Esophagus muscularis mucosa (tissue), 4 donors: ENCODE measurements around the gene PNCK. TPM values are rescaled to one million over a fixed set of nuclear protein-coding genes. Genes with fewer than 3 reads are reported as not detected.

ENCODE experiments used
- DNase-seq: peaks from one replicate; pipeline ENCODE4 v3.0.0-alpha.2; 2017; ENCODE audit errors: extremely low spot score
- H3K27ac ChIP-seq, 4 donors: fragments of 200-600 bp; sonication (generic); replicated peaks in 1 of 4; 1 replicate in 3 of 4; 2 replicates in 1 of 4; pipeline ENCODE4 v1.5.1; 2016 to 2019; ENCODE audit warnings: mild to moderate bottlenecking in 1 of 4
- H3K27me3 ChIP-seq, 4 donors: fragments of 200-600 bp; sonication (generic); one replicate each; pipeline versions ENCODE4 v1.5.1 to v1.6.0; 2016 to 2019
- H3K36me3 ChIP-seq, 4 donors: fragments of 200-600 bp; sonication (generic); one replicate each; pipeline ENCODE4 v1.5.1; 2016 to 2019
- H3K4me1 ChIP-seq, 4 donors: fragments of 200-600 bp; sonication (generic); one replicate each; pipeline ENCODE4 v1.5.1; 2016 to 2019
- H3K4me3 ChIP-seq, 4 donors: fragments of 200-600 bp; sonication (generic); 1 replicate in 2 of 4; 2 replicates in 2 of 4; pipeline ENCODE4 v1.5.1; 2016 to 2019; ENCODE audit warnings: mild to moderate bottlenecking in 4 of 4, moderate library complexity in 1 of 4
- H3K9me3 ChIP-seq, 4 donors: fragments of 200-600 bp; sonication (generic); 1 replicate in 3 of 4; 2 replicates in 1 of 4; pipeline ENCODE4 v1.5.1; 2016 to 2019
- EP300 ChIP-seq: sonication (generic); formaldehyde crosslinking; IDR thresholded peaks from one replicate; pipeline ENCODE4 v1.6.1; 2017; ENCODE audit warnings: antibody characterized with exemption
- POLR2A ChIP-seq: fragments of 450-650 bp; IDR thresholded peaks from one replicate; pipeline ENCODE4 v1.6.1; 2017; ENCODE audit warnings: antibody characterized with exemption, moderate library complexity, mild to moderate bottlenecking, low read depth
- POLR2AphosphoS5 ChIP-seq, 2 donors: sonication (generic); formaldehyde crosslinking; IDR thresholded peaks; one replicate each; pipeline ENCODE4 v1.6.1; 2017; ENCODE audit warnings: antibody characterized with exemption in 2 of 2
- WGBS: methylation state at CpG from one replicate; pipeline ENCODE4 v1.1.5; 2018; 5-methylcytosine and 5-hydroxymethylcytosine counted together
- intact Hi-C: fragments of 100-400 bp; cut with DNase I; formaldehyde crosslinking; loops from one replicate; pipeline ENCODE4 v1.15.1; 2023
- total RNA-seq, 4 donors: library from RNA; depleted of rRNA; stranded (reverse); fragments of >200 nt; gene quantifications; one replicate each; pipeline versions ENCODE4 v1.1.0 to v1.2.1, GENCODE V29; 2016
- TF ChIP-seq, protein P1 (sequence below), 3 experiments: fragments of 200-600 bp in 2 of 3; fragments of 450-650 bp in 1 of 3; sonication (generic) in 2 of 3; IDR thresholded peaks; one replicate each; pipeline ENCODE4 v1.5.1; 2017 to 2019; ENCODE audit warnings: antibody characterized with exemption in 3 of 3, mild to moderate bottlenecking in 2 of 3, moderate library complexity in 1 of 3

Gene PNCK
- total RNA-seq, 4 donors from 2014 or later = 20.5 to 67.8 (median 26.0) TPM

DNA sequence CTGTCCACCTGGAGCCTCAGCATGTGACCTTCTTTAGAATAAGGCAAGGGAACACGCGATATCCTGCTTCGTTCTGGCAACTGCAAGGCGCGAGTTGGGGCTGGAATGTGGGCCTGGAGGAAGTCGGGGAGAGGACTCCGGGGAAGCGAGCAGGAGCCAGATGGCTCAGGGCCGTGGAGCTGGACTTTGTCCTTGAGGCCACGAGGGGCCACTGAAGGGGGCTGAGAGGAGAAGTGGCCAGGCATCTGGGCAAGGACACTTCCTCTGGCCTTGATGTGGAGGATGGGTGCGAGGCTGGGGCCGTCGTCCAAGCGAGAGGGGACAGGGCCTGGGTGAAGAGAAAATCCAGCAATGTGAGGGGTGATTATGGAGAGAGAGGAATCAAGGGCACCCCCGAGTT is 38.8 kb downstream of the PNCK start:
- H3K27ac ChIP-seq = no peak overlapping the region
- no peak overlapping the region for H3K4me3 ChIP-seq
- H3K9me3 ChIP-seq = peaks cover 0 to 18% (median 0%) of the 10 kb centered on the region in 4 donors
- no peaks in the 10 kb centered on the region for H3K27me3 ChIP-seq
- intact Hi-C loops = no loop called here
- TF ChIP-seq POLR2AphosphoS5 (IDR thresholded peaks at IDR 0.05) = no peak
- TF ChIP-seq POLR2A = no peak
- TF ChIP-seq, protein P1, sequence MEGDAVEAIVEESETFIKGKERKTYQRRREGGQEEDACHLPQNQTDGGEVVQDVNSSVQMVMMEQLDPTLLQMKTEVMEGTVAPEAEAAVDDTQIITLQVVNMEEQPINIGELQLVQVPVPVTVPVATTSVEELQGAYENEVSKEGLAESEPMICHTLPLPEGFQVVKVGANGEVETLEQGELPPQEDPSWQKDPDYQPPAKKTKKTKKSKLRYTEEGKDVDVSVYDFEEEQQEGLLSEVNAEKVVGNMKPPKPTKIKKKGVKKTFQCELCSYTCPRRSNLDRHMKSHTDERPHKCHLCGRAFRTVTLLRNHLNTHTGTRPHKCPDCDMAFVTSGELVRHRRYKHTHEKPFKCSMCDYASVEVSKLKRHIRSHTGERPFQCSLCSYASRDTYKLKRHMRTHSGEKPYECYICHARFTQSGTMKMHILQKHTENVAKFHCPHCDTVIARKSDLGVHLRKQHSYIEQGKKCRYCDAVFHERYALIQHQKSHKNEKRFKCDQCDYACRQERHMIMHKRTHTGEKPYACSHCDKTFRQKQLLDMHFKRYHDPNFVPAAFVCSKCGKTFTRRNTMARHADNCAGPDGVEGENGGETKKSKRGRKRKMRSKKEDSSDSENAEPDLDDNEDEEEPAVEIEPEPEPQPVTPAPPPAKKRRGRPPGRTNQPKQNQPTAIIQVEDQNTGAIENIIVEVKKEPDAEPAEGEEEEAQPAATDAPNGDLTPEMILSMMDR (IDR thresholded peaks at IDR 0.05) = no peak
- TF ChIP-seq EP300 = no peak
- H3K36me3 ChIP-seq = no peaks in the 10 kb centered on the region
- H3K4me1 ChIP-seq = no peaks in the 10 kb centered on the region
- no peak for DNase-seq
- 77% methylated on average over 15 of the region's 15 CpGs for WGBS

DNA sequence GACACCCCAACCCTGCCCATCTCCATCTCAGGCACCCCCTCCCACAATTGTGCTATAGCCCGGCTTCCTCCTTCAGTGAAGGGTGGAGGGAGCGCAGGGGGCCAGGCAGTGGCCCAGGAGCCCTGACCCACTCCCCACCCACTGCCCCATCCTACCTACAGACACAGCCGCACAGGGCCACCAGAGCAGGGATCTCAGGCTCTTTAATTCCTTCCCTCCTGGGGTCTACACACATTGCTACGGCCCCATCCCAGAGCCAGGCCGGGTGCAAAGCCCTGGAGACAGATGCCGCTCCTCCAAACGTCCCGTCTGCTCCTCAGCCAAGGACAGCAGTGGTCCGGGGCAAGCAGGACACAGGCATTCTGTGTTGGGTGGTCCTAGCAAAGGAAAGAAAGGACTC is 39.4 kb downstream of the PNCK start:
- Histone ChIP-seq H3K9me3 (peaks cover 0 to 18% (median 0%) of the 10 kb centered on the region in 4 donors), H3K27ac (no peak overlapping the region), H3K27me3 (no peaks in the 10 kb centered on the region), H3K4me1 (no peaks in the 10 kb centered on the region), H3K4me3 (no peak overlapping the region), H3K36me3 (no peaks in the 10 kb centered on the region)
- no peak for TF ChIP-seq EP300
- no peak for TF ChIP-seq POLR2A
- TF ChIP-seq, protein P1 (IDR thresholded peaks at IDR 0.05) = no peak
- TF ChIP-seq POLR2AphosphoS5 (IDR thresholded peaks at IDR 0.05) = no peak
- no peak for DNase-seq
- 81% methylated on average over 7 of the region's 9 CpGs for WGBS
- intact Hi-C loops = no loop called here

DNA sequence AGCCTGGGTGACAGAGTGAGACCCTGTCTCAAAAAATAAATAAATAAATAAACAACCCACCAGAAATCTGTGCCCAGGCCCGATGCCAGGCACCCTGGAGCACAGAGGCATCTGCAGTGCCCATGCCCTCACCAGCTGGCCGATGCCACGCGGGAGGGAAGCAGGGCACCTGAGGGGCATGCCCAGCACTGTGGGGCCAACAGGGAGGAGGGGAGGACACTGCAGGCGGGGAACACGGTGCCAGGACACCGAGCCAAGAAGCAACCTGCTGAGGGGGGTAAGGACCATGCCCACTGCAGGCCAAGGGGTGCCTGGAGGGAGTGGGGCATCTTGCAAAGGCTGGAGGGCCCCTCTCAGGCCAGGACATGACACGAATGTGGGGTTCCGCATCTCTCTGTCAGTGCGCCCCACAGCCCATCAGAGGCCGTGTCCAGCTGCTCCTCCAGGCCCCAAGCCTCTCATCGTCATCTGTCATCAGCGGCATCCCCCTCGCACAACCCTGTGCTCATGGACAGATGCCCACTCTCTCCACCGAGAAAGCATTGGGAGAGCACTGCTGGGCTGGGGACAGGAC is 39.9 kb downstream of the PNCK start:
- intact Hi-C loops = no loop called here
- Histone ChIP-seq H3K4me1 (no peaks in the 10 kb centered on the region), H3K36me3 (no peaks in the 10 kb centered on the region), H3K27me3 (no peaks in the 10 kb centered on the region), H3K9me3 (peaks cover 0 to 18% (median 0%) of the 10 kb centered on the region in 4 donors), H3K4me3 (no peak overlapping the region), H3K27ac (no peak overlapping the region)
- WGBS = 94% methylated on average over 9 of the region's 15 CpGs
- no peak for DNase-seq
- TF ChIP-seq EP300 = no peak

DNA sequence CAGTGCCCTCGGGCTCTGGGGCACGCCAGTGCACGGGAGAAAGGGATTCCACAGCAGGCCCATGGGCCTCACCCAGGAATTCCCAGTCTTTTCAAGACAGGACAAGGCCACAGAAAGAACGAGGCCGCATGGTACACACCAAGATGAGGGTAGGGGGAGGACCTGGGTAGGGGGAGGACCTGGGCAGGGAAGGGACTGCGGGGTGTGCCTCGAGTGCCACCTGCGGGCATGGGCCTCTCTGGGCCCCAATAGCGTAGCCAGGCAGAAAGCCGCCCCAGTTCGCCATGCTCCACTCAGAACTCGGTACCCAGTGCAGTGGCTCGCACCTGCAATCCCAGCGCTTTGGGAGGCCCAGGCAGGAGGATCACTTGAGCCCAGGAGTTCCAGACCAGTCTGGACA is 40.6 kb downstream of the PNCK start:
- Histone ChIP-seq H3K27ac (no peak overlapping the region), H3K36me3 (no peaks in the 10 kb centered on the region), H3K4me3 (no peak overlapping the region), H3K4me1 (no peaks in the 10 kb centered on the region), H3K9me3 (peaks cover 0 to 18% (median 0%) of the 10 kb centered on the region in 4 donors), H3K27me3 (peaks cover 0 to 1% (median 0%) of the 10 kb centered on the region in 4 donors)
- intact Hi-C loops = no loop called here
- TF ChIP-seq EP300 (no peak), POLR2A (no peak), POLR2AphosphoS5 (IDR thresholded peaks at IDR 0.05) (no peak)
- TF ChIP-seq, protein P1 (IDR thresholded peaks at IDR 0.05) = no peak
- 91% methylated on average over 14 of the region's 14 CpGs for WGBS
- DNase-seq = no peak

DNA sequence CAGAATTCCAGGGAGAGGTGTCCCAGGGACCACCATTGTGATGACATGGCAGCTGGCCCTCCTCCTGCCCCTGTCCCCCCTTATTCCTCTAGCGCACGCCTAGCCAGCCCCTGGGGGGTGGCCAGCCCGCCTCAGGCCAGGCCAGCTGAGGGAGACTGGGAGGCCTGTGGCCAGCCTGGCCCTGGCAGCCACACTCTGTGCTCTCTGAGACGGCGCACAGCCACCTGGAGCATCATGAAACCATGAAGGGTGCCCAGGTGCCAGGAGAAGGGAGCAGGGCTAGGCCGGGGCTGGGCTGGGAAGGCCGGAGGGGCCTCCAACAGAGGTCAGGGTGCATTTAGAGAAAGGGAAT is 41.0 kb downstream of the PNCK start:
- DNase-seq = no peak
- H3K27ac ChIP-seq = no peak overlapping the region
- intact Hi-C loops = no loop called here
- no peak overlapping the region for H3K4me3 ChIP-seq
- no peaks in the 10 kb centered on the region for H3K4me1 ChIP-seq
- H3K9me3 ChIP-seq = peaks cover 0 to 18% (median 0%) of the 10 kb centered on the region in 4 donors
- WGBS = 72% methylated on average over 7 of the region's 7 CpGs
- peaks cover 0 to 6% (median 0%) of the 10 kb centered on the region in 4 donors for H3K27me3 ChIP-seq
- TF ChIP-seq EP300 (no peak), POLR2A (no peak), POLR2AphosphoS5 (IDR thresholded peaks at IDR 0.05) (no peak)
- TF ChIP-seq, protein P1 (IDR thresholded peaks at IDR 0.05) = no peak
- H3K36me3 ChIP-seq = no peaks in the 10 kb centered on the region
